Panc1 (cell line): ENCODE results near the gene BEGAIN. TPM values are rescaled to one million over a fixed set of nuclear protein-coding genes. Genes with fewer than 3 reads are reported as not detected.

Source experiments
- ATAC-seq: fragments of 200-7000 bp; cut with Tn5 transposase; 2 replicates; pipeline ENCODE4 v1.9.1; 2020; ENCODE audit warnings: mild to moderate bottlenecking, moderate library complexity
- BruUV-seq: library from RNA; stranded (reverse); fragments of 400-500 nt; replicated peaks from 2 replicates; lab custom pipeline; 2021; lab: Mats Ljungman, UMichigan
- CTCF ChIA-PET: fragments of 300-600 bp; sonication (Branson Sonifier 250); formaldehyde crosslinking; loops from one replicate; lab custom pipeline; 2022; ENCODE audit warnings: antibody characterized with exemption; lab: Charles Lee
- POLR2A ChIA-PET: fragments of 300-600 bp; sonication (Branson Sonifier 250); formaldehyde crosslinking; loops from one replicate; lab custom pipeline; 2022; ENCODE audit warnings: antibody characterized with exemption; lab: Charles Lee
- DNase-seq: peaks from one replicate; pipeline ENCODE4 v3.0.0-alpha.2; 2010; ENCODE audit warnings: low read depth, low spot score
- H3K27ac ChIP-seq: 2 replicates; pipeline ENCODE4 v1.5.1; 2011; ENCODE audit warnings: mild to moderate bottlenecking, low read length, inconsistent platforms
- H3K27me3 ChIP-seq: fragments of 200-500 bp; sonication (Bioruptor generic); 2 replicates; pipeline ENCODE4 v1.6.0; 2014; ENCODE audit warnings: low read length, inconsistent platforms; ENCODE audit not compliant: control insufficient read depth, insufficient read depth
- H3K36me3 ChIP-seq: fragments of 200-500 bp; sonication (Bioruptor generic); 2 replicates; pipeline ENCODE4 v1.5.1; 2014; ENCODE audit warnings: inconsistent platforms, mild to moderate bottlenecking, low read length, moderate library complexity; ENCODE audit not compliant: control insufficient read depth, insufficient read depth
- H3K4me1 ChIP-seq: 2 replicates; pipeline ENCODE4 v1.5.1; 2011; ENCODE audit warnings: inconsistent platforms, mild to moderate bottlenecking, low read length, moderate library complexity; ENCODE audit not compliant: control insufficient read depth, insufficient read depth
- H3K4me3 ChIP-seq, 2 experiments: 2 replicates each; pipeline ENCODE4 v1.5.1; 2011 to 2012; ENCODE audit warnings: low read depth in 2 of 2, low read length in 2 of 2, mild to moderate bottlenecking in 2 of 2, inconsistent platforms in 1 of 2, moderate library complexity in 1 of 2
- H3K9me3 ChIP-seq: fragments of 200-500 bp; sonication (Bioruptor generic); 2 replicates; pipeline ENCODE4 v1.5.1; 2014; ENCODE audit warnings: low read depth, mild to moderate bottlenecking, inconsistent platforms, low read length, moderate library complexity; ENCODE audit not compliant: control insufficient read depth, insufficient read depth
- POLR2AphosphoS5 ChIP-seq: IDR thresholded peaks from 2 replicates; pipeline ENCODE4 v1.6.1; 2012; ENCODE audit warnings: mild to moderate bottlenecking, low read depth, low read length, moderate library complexity
- SIN3A ChIP-seq: IDR thresholded peaks from 2 replicates; pipeline ENCODE4 v1.6.1; 2012; ENCODE audit warnings: low read depth, mild to moderate bottlenecking, low read length, moderate library complexity, borderline replicate concordance; ENCODE audit not compliant: insufficient read depth
- TCF7L2 ChIP-seq: IDR thresholded peaks from 2 replicates; pipeline ENCODE4 v1.6.1; 2011; ENCODE audit warnings: mild to moderate bottlenecking, low read depth, low read length, inconsistent platforms
- in situ Hi-C: cut with HindIII; loops from 2 replicates; pipeline ENCODE4 v1.10.0; 2016; ENCODE audit warnings: low sequenced_read_pairs, low pct_unique_long_range_greater_than_20kb
- intact Hi-C: fragments of 100-400 bp; cut with micrococcal nuclease; formaldehyde crosslinking; loops from one replicate; pipeline ENCODE4 v1.10.0; 2022; ENCODE audit not compliant: unreplicated experiment
- total RNA-seq: library from RNA; stranded (reverse); gene quantifications from one replicate; pipeline ENCODE4 v1.2.1, GENCODE V29; 2021; ENCODE audit not compliant: unreplicated experiment
- TF ChIP-seq, protein P1 (sequence below), 2 experiments: IDR thresholded peaks; 2 replicates each; pipeline ENCODE4 v1.6.1; 2011 to 2012; ENCODE audit warnings: low read depth in 2 of 2, control low read depth in 1 of 2, low read length in 1 of 2, mild to moderate bottlenecking in 1 of 2, moderate library complexity in 1 of 2; ENCODE audit not compliant: insufficient read depth in 1 of 2
- TF ChIP-seq, protein P2 (sequence below): fragments of 450-650 bp; IDR thresholded peaks from 2 replicates; pipeline ENCODE4 v1.5.1; 2017; ENCODE audit warnings: mild to moderate bottlenecking

The BEGAIN gene
- total RNA-seq, 1 experiment from 2014 or later = 26.5 TPM

DNA sequence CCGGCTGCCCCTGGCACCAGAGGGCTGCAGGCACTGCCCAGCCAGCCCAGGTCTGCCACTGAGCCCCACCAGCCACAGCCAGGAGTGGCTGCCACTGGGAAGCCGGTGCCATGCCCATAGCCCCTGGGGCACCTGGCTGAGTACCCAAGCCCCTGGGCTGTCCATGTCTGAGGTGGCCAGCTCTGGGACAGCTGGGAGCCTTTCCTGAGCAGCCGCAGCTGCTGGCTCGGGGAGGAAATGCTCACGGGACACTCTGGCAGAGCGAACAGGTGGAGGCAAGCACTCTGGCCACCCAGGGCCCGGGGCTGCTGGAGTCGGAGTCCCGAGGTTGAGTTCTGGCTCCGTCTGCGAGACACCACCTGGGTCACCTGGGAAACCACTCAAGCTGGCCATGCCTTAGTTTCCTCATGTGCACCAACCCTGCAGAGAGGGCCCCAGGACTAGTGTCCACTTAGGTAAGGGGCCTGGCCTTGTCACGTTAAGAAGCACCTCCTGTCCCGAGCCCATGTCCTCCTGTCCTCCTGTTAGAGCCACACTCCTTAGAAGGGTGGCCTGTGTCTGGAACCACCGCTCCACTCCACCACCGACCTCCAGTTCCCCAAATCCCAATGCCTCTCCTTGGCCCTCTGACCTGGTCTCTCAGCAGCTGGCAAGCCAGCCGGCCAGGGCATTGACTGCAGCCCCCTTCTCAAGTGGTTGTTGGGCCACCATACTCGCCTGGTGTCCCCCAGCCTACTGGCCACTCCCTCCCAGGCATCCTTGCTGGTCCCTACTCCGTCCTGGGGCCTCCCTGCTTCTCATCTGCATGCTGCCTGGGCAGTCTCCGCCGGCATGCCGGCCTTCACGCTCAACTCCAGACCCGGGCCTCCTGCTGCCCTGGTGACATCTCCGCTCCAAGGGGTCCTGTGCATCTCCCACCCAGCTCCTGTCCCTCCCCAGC lies 45.3 kb downstream of the BEGAIN start:
- CTCF ChIA-PET = no interaction called here
- H3K4me3 ChIP-seq = no peak overlapping the region
- no peaks in the 10 kb centered on the region for H3K27me3 ChIP-seq
- no peaks in the 10 kb centered on the region for H3K9me3 ChIP-seq
- peak overlapping the region; percentile 2; the same call in 1 of the 2 replicates for H3K27ac ChIP-seq
- in situ Hi-C loops = no loop called here
- POLR2A ChIA-PET = no interaction called here
- intact Hi-C loops = loop anchor here (10.0 kb wide), 1 partner anchor 157 kb away; no protein-coding TSS in a partner anchor
- H3K4me1 ChIP-seq = peaks cover 6% of the 10 kb centered on the region
- DNase-seq = no peak
- no peaks in the 10 kb centered on the region for H3K36me3 ChIP-seq
- no TSS peak for BruUV-seq
- TF ChIP-seq, protein P1, sequence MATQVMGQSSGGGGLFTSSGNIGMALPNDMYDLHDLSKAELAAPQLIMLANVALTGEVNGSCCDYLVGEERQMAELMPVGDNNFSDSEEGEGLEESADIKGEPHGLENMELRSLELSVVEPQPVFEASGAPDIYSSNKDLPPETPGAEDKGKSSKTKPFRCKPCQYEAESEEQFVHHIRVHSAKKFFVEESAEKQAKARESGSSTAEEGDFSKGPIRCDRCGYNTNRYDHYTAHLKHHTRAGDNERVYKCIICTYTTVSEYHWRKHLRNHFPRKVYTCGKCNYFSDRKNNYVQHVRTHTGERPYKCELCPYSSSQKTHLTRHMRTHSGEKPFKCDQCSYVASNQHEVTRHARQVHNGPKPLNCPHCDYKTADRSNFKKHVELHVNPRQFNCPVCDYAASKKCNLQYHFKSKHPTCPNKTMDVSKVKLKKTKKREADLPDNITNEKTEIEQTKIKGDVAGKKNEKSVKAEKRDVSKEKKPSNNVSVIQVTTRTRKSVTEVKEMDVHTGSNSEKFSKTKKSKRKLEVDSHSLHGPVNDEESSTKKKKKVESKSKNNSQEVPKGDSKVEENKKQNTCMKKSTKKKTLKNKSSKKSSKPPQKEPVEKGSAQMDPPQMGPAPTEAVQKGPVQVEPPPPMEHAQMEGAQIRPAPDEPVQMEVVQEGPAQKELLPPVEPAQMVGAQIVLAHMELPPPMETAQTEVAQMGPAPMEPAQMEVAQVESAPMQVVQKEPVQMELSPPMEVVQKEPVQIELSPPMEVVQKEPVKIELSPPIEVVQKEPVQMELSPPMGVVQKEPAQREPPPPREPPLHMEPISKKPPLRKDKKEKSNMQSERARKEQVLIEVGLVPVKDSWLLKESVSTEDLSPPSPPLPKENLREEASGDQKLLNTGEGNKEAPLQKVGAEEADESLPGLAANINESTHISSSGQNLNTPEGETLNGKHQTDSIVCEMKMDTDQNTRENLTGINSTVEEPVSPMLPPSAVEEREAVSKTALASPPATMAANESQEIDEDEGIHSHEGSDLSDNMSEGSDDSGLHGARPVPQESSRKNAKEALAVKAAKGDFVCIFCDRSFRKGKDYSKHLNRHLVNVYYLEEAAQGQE (IDR thresholded peaks at IDR 0.05; ENCODE audit: insufficient read depth in 1 of 2, low read depth in 2 of 2, low read length in 1 of 2) = no peak
- TF ChIP-seq, protein P2, sequence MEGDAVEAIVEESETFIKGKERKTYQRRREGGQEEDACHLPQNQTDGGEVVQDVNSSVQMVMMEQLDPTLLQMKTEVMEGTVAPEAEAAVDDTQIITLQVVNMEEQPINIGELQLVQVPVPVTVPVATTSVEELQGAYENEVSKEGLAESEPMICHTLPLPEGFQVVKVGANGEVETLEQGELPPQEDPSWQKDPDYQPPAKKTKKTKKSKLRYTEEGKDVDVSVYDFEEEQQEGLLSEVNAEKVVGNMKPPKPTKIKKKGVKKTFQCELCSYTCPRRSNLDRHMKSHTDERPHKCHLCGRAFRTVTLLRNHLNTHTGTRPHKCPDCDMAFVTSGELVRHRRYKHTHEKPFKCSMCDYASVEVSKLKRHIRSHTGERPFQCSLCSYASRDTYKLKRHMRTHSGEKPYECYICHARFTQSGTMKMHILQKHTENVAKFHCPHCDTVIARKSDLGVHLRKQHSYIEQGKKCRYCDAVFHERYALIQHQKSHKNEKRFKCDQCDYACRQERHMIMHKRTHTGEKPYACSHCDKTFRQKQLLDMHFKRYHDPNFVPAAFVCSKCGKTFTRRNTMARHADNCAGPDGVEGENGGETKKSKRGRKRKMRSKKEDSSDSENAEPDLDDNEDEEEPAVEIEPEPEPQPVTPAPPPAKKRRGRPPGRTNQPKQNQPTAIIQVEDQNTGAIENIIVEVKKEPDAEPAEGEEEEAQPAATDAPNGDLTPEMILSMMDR = no peak
- no peak for TF ChIP-seq SIN3A
- no peak for TF ChIP-seq TCF7L2
- TF ChIP-seq POLR2AphosphoS5 = no peak
- no peak for ATAC-seq

DNA sequence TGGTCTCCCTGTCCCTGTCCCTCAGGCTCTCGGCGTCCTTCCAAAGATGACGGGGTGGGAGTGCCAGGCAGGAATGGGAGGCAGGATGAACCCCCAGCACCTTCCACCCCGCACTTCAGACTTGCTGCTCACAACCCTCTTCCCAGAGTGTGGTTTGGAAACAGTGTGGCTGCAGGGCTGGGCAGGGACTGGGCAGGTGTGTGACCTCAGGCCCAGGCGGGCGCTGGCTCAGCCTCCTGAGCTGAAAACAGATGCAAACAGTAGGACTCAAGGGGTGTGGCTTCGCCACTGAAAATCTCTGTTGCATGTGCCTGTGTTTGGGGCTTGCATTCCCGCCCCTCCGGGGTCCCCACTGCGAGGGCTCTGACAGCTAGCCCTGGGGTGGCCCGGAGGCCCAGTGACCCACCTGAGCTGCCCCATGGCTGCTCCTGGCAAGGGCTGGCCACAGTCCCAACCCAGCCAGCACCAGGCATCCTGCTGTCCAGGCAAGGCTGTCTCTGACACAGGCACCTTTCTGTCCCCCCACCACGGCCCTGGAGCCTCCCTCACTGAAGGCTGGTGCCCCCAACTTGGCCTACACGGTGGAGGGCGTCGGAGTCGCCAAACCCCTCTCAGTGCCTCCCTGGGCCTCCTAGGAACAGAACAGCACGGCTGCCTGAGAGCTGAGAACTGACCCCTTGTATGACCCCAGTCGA lies 46.1 kb downstream of the BEGAIN start:
- H3K27ac ChIP-seq = peak overlapping the region; percentile 2; the same call in 1 of the 2 replicates
- BruUV-seq = no TSS peak
- no peaks in the 10 kb centered on the region for H3K9me3 ChIP-seq
- in situ Hi-C loops (no loop called here), intact Hi-C loops (loop anchor here (10.0 kb wide), 1 partner anchor 156 kb away; no protein-coding TSS in a partner anchor)
- CTCF ChIA-PET = no interaction called here
- H3K4me1 ChIP-seq = peaks cover 11% of the 10 kb centered on the region
- ATAC-seq = peak; percentile 35
- POLR2A ChIA-PET = no interaction called here
- H3K4me3 ChIP-seq = no peak overlapping the region
- TF ChIP-seq, protein P2 = no peak
- TF ChIP-seq POLR2AphosphoS5 (no peak), TCF7L2 (no peak), SIN3A (no peak)
- TF ChIP-seq, protein P1 (IDR thresholded peaks at IDR 0.05; ENCODE audit: insufficient read depth in 1 of 2, low read depth in 2 of 2, low read length in 1 of 2) = no peak
- no peaks in the 10 kb centered on the region for H3K36me3 ChIP-seq
- DNase-seq = no peak
- H3K27me3 ChIP-seq = no peaks in the 10 kb centered on the region
